Measurements from ENCODE around the gene SPATA6L. TPM values are rescaled to one million over a fixed set of nuclear protein-coding genes. Genes with fewer than 3 reads are reported as not detected.

The SPATA6L gene
- total and polyA plus RNA-seq, 2 of the 4 experiments (the other 2 are of a cell fraction) = 0.18 to 0.84 TPM

GRCh38 chr9:4663956-4664355, 2.3 kb downstream of the SPATA6L start:
- H3K4me3 ChIP-seq (ENCODE audit: insufficient read depth, low read depth, low read length) = no peak overlapping the region; the same call in 1 of the 2 replicates
- H2AK5ac ChIP-seq (ENCODE audit: low read depth, low read length) = 0 out of 2 replicates have a peak overlapping the region, but pooled peaks have one; percentile 35
- no peak overlapping the region for H3K18ac ChIP-seq (ENCODE audit: low read depth, low read length)
- no peak overlapping the region for H3K23ac ChIP-seq (ENCODE audit: low read depth, low read length)
- peaks cover 9% of the 10 kb centered on the region for H3K4me1 ChIP-seq (ENCODE audit: control insufficient read depth, insufficient read depth, low read length)
- no peak overlapping the region for H2BK5ac ChIP-seq (ENCODE audit: low read depth, low read length, poor library complexity, severe bottlenecking)
- no peak overlapping the region for H4K8ac ChIP-seq (ENCODE audit: low read depth in 2 of 2, low read length in 2 of 2)
- peaks cover 8% of the 10 kb centered on the region for H3K9me1 ChIP-seq (ENCODE audit: insufficient read depth, low read length)
- in situ Hi-C loops (cut with MboI; ENCODE audit: low sequenced_read_pairs) = no loop called here
- BruUV-seq (replicated peaks) = no TSS peak
- H3K27ac ChIP-seq (ENCODE audit: insufficient read depth, low read length) = no peak overlapping the region
- POLR2A ChIA-PET (ENCODE audit: unreplicated experiment) = no interaction called here
- TF ChIP-seq, protein P1, sequence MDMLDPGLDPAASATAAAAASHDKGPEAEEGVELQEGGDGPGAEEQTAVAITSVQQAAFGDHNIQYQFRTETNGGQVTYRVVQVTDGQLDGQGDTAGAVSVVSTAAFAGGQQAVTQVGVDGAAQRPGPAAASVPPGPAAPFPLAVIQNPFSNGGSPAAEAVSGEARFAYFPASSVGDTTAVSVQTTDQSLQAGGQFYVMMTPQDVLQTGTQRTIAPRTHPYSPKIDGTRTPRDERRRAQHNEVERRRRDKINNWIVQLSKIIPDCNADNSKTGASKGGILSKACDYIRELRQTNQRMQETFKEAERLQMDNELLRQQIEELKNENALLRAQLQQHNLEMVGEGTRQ (IDR thresholded peaks at IDR 0.05; ENCODE audit: low read depth, low read length) = no peak
- no peak for TF ChIP-seq CTCF (conservative IDR thresholded peaks at IDR 0.05; ENCODE audit: low read depth, low read length)
- no peak for TF ChIP-seq RFX5 (IDR thresholded peaks at IDR 0.05; ENCODE audit: low read depth, low read length)
- TF ChIP-seq MAZ (IDR thresholded peaks at IDR 0.05; ENCODE audit: borderline replicate concordance, low read depth, low read length) = no peak
- TF ChIP-seq RAD21 (IDR thresholded peaks at IDR 0.05; ENCODE audit: low read length) = no peak
- no peak for TF ChIP-seq FOS (IDR thresholded peaks at IDR 0.05; ENCODE audit: low read depth, low read length)
- TF ChIP-seq ELK1 (IDR thresholded peaks at IDR 0.05; ENCODE audit: borderline replicate concordance, low read depth, low read length) = no peak
- no peak for TF ChIP-seq NFE2L2 (IDR thresholded peaks at IDR 0.05; ENCODE audit: low read depth, low read length)
- no peak for TF ChIP-seq CEBPB (IDR thresholded peaks at IDR 0.05; ENCODE audit: low read depth, low read length)
- TF ChIP-seq MXI1 (IDR thresholded peaks at IDR 0.05; ENCODE audit: borderline replicate concordance, low read depth, low read length) = no peak
- no peak for TF ChIP-seq SMC3 (IDR thresholded peaks at IDR 0.05; ENCODE audit: low read depth, low read length)
- TF ChIP-seq MAFK (IDR thresholded peaks at IDR 0.05; ENCODE audit: low read depth, low read length) = no peak
- TF ChIP-seq RCOR1 (IDR thresholded peaks at IDR 0.05; ENCODE audit: insufficient replicate concordance, low read length) = no peak
- H3K79me1 ChIP-seq (ENCODE audit: low read depth in 1 of 2, low read length in 2 of 2) = peaks cover 9 to 14% of the 10 kb centered on the region in 2 experiments; a peak in 3 of 4 replicates
- no peak overlapping the region for H2BK120ac ChIP-seq (ENCODE audit: low read depth, low read length)
- ATAC-seq (ENCODE audit: low read depth) = no peak
- H3K56ac ChIP-seq (ENCODE audit: extremely low read depth, insufficient read depth, low read length) = peak overlapping the region; percentile 19; the same call in 1 of the 2 replicates
- no peaks in the 10 kb centered on the region for H3K36me3 ChIP-seq (ENCODE audit: control insufficient read depth, insufficient read depth, low read length)
- intact Hi-C loops (cut with micrococcal nuclease) = loop anchor here (10.0 kb wide), 1 partner anchor 349 kb away; no protein-coding TSS in a partner anchor
- H3K4me2 ChIP-seq (ENCODE audit: low read depth, low read length) = peak overlapping the region; percentile 69
- DNase-seq = no peak
- H2AK9ac ChIP-seq (replicated peaks; ENCODE audit: low read depth, low read length, poor library complexity) = no peak overlapping the region
- no peak overlapping the region for H3K9ac ChIP-seq (ENCODE audit: low read depth, low read length)
- H3K9me3 ChIP-seq (ENCODE audit: control insufficient read depth, insufficient read depth, low read length) = no peaks in the 10 kb centered on the region
- no peak overlapping the region for H4K5ac ChIP-seq (ENCODE audit: low read depth, low read length)
- dilution Hi-C loops (cut with HindIII; ENCODE audit: low sequenced_read_pairs, unreplicated experiment) = no loop called here
- H3K4ac ChIP-seq (ENCODE audit: low read depth, low read length) = no peak overlapping the region
- 0 out of 2 replicates have a peak overlapping the region, but pooled peaks have one; percentile 5 for H2BK20ac ChIP-seq (ENCODE audit: low read depth, low read length)
- H2AFZ ChIP-seq (replicated peaks; ENCODE audit: low read length, poor library complexity) = no peak overlapping the region
- H4K91ac ChIP-seq (ENCODE audit: insufficient read depth, low read depth, low read length) = no peak overlapping the region
- no peaks in the 10 kb centered on the region; the same call in 1 of the 2 replicates for H3K27me3 ChIP-seq (ENCODE audit: control insufficient read depth, insufficient read depth, low read length)
- no peak overlapping the region for H3K14ac ChIP-seq (replicated peaks; ENCODE audit: low read depth, low read length)
- no CpG with 5 or more reads among the region's 3 CpGs for WGBS, 2 experiments (ENCODE audit: extremely low coverage in 2 of 2, insufficient read length in 1 of 2)
- CTCF ChIA-PET = no interaction called here
- no peaks in the 10 kb centered on the region for H4K20me1 ChIP-seq (ENCODE audit: insufficient read depth, low read length)
- H2BK15ac ChIP-seq (ENCODE audit: low read depth, low read length) = no peak overlapping the region
